ENCODE data around the gene MACROD2.

MACROD2 gene

GRCh38 chr20:15047042-15047441, 1051.7 kb downstream of the MACROD2 start:
- Histone ChIP-seq H3K36me3 (ENCODE audit: control insufficient read depth in 2 of 2, insufficient read depth in 2 of 2, low read length in 2 of 2) (no peaks in the 10 kb centered on the region), H3K4me1 (ENCODE audit: control insufficient read depth, insufficient read depth, low read length) (no peaks in the 10 kb centered on the region), H3K9ac (ENCODE audit: low read length in 2 of 2) (no peak overlapping the region), H3K4me3 (ENCODE audit: low read length in 2 of 2) (no peak overlapping the region), H3K27me3 (ENCODE audit: control insufficient read depth in 1 of 2, insufficient read depth in 2 of 2, low read length in 2 of 2) (no peaks in the 10 kb centered on the region), H3K27ac (ENCODE audit: low read length) (no peak overlapping the region), H3K9me3 (ENCODE audit: control insufficient read depth in 2 of 2, low read length in 2 of 2) (no peaks in the 10 kb centered on the region)

- no peaks in the 10 kb centered on the region for H3K4me1 ChIP-seq (ENCODE audit: control insufficient read depth, insufficient read depth, low read length)
- no peaks in the 10 kb centered on the region for H3K27me3 ChIP-seq (ENCODE audit: control insufficient read depth in 1 of 2, insufficient read depth in 2 of 2, low read length in 2 of 2)
- H3K27ac ChIP-seq (ENCODE audit: low read length) = no peak overlapping the region
- H3K9me3 ChIP-seq (ENCODE audit: control insufficient read depth in 2 of 2, low read length in 2 of 2) = no peaks in the 10 kb centered on the region
- H3K36me3 ChIP-seq (ENCODE audit: control insufficient read depth in 2 of 2, insufficient read depth in 2 of 2, low read length in 2 of 2) = no peaks in the 10 kb centered on the region
- no peak overlapping the region for H3K9ac ChIP-seq (ENCODE audit: low read length in 2 of 2)
- H3K4me3 ChIP-seq (ENCODE audit: low read length in 2 of 2) = no peak overlapping the region
Observed at GRCh38 chr20:15047601-15048000, 1052.3 kb downstream of the MACROD2 start.

GRCh38 chr20:15056246-15056645, 1060.9 kb downstream of the MACROD2 start:
- Histone ChIP-seq H3K4me3 (ENCODE audit: low read length in 2 of 2) (no peak overlapping the region), H3K9ac (ENCODE audit: low read length in 2 of 2) (no peak overlapping the region), H3K27me3 (ENCODE audit: control insufficient read depth in 1 of 2, insufficient read depth in 2 of 2, low read length in 2 of 2) (no peaks in the 10 kb centered on the region), H3K36me3 (ENCODE audit: control insufficient read depth in 2 of 2, insufficient read depth in 2 of 2, low read length in 2 of 2) (no peaks in the 10 kb centered on the region), H3K9me3 (ENCODE audit: control insufficient read depth in 2 of 2, low read length in 2 of 2) (no peaks in the 10 kb centered on the region), H3K4me1 (ENCODE audit: control insufficient read depth, insufficient read depth, low read length) (no peaks in the 10 kb centered on the region), H3K27ac (ENCODE audit: low read length) (no peak overlapping the region)

- no peaks in the 10 kb centered on the region for H3K9me3 ChIP-seq (ENCODE audit: control insufficient read depth in 2 of 2, low read length in 2 of 2)
- no peak overlapping the region for H3K9ac ChIP-seq (ENCODE audit: low read length in 2 of 2)
- no peaks in the 10 kb centered on the region for H3K36me3 ChIP-seq (ENCODE audit: control insufficient read depth in 2 of 2, insufficient read depth in 2 of 2, low read length in 2 of 2)
- H3K4me1 ChIP-seq (ENCODE audit: control insufficient read depth, insufficient read depth, low read length) = no peaks in the 10 kb centered on the region
- H3K4me3 ChIP-seq (ENCODE audit: low read length in 2 of 2) = no peak overlapping the region
- no peaks in the 10 kb centered on the region for H3K27me3 ChIP-seq (ENCODE audit: control insufficient read depth in 1 of 2, insufficient read depth in 2 of 2, low read length in 2 of 2)
- no peak overlapping the region for H3K27ac ChIP-seq (ENCODE audit: low read length)
Observed at GRCh38 chr20:15058841-15059240, 1063.5 kb downstream of the MACROD2 start.

GRCh38 chr20:15059438-15059837, 1064.1 kb downstream of the MACROD2 start:
- no peak overlapping the region for H3K4me3 ChIP-seq (ENCODE audit: low read length in 2 of 2)
- no peaks in the 10 kb centered on the region for H3K36me3 ChIP-seq (ENCODE audit: control insufficient read depth in 2 of 2, insufficient read depth in 2 of 2, low read length in 2 of 2)
- no peaks in the 10 kb centered on the region for H3K9me3 ChIP-seq (ENCODE audit: control insufficient read depth in 2 of 2, low read length in 2 of 2)
- H3K4me1 ChIP-seq (ENCODE audit: control insufficient read depth, insufficient read depth, low read length) = no peaks in the 10 kb centered on the region
- no peak overlapping the region for H3K27ac ChIP-seq (ENCODE audit: low read length)
- no peak overlapping the region for H3K9ac ChIP-seq (ENCODE audit: low read length in 2 of 2)
- no peaks in the 10 kb centered on the region for H3K27me3 ChIP-seq (ENCODE audit: control insufficient read depth in 1 of 2, insufficient read depth in 2 of 2, low read length in 2 of 2)

GRCh38 chr20:15060265-15061060, 1065.1 kb downstream of the MACROD2 start:
- no peaks in the 10 kb centered on the region for H3K27me3 ChIP-seq (ENCODE audit: control insufficient read depth in 1 of 2, insufficient read depth in 2 of 2, low read length in 2 of 2)
- H3K4me1 ChIP-seq (ENCODE audit: control insufficient read depth, insufficient read depth, low read length) = no peaks in the 10 kb centered on the region
- H3K4me3 ChIP-seq (ENCODE audit: low read length in 2 of 2) = no peak overlapping the region
- no peak overlapping the region for H3K27ac ChIP-seq (ENCODE audit: low read length)
- no peak overlapping the region for H3K9ac ChIP-seq (ENCODE audit: low read length in 2 of 2)
- no peaks in the 10 kb centered on the region for H3K9me3 ChIP-seq (ENCODE audit: control insufficient read depth in 2 of 2, low read length in 2 of 2)
- no peaks in the 10 kb centered on the region for H3K36me3 ChIP-seq (ENCODE audit: control insufficient read depth in 2 of 2, insufficient read depth in 2 of 2, low read length in 2 of 2)

GRCh38 chr20:15061061-15061430, 1065.7 kb downstream of the MACROD2 start:
- Histone ChIP-seq H3K4me3 (ENCODE audit: low read length in 2 of 2) (no peak overlapping the region), H3K9me3 (ENCODE audit: control insufficient read depth in 2 of 2, low read length in 2 of 2) (no peaks in the 10 kb centered on the region), H3K27ac (ENCODE audit: low read length) (no peak overlapping the region), H3K4me1 (ENCODE audit: control insufficient read depth, insufficient read depth, low read length) (no peaks in the 10 kb centered on the region), H3K9ac (ENCODE audit: low read length in 2 of 2) (no peak overlapping the region), H3K36me3 (ENCODE audit: control insufficient read depth in 2 of 2, insufficient read depth in 2 of 2, low read length in 2 of 2) (no peaks in the 10 kb centered on the region), H3K27me3 (ENCODE audit: control insufficient read depth in 1 of 2, insufficient read depth in 2 of 2, low read length in 2 of 2) (no peaks in the 10 kb centered on the region)

GRCh38 chr20:15061955-15062354, 1066.6 kb downstream of the MACROD2 start:
- Histone ChIP-seq H3K9me3 (ENCODE audit: control insufficient read depth in 2 of 2, low read length in 2 of 2) (no peaks in the 10 kb centered on the region), H3K4me3 (ENCODE audit: low read length in 2 of 2) (no peak overlapping the region), H3K36me3 (ENCODE audit: control insufficient read depth in 2 of 2, insufficient read depth in 2 of 2, low read length in 2 of 2) (no peaks in the 10 kb centered on the region), H3K9ac (ENCODE audit: low read length in 2 of 2) (no peak overlapping the region), H3K27ac (ENCODE audit: low read length) (no peak overlapping the region), H3K4me1 (ENCODE audit: control insufficient read depth, insufficient read depth, low read length) (no peaks in the 10 kb centered on the region), H3K27me3 (ENCODE audit: control insufficient read depth in 1 of 2, insufficient read depth in 2 of 2, low read length in 2 of 2) (no peaks in the 10 kb centered on the region)

- Histone ChIP-seq H3K9ac (ENCODE audit: low read length in 2 of 2) (no peak overlapping the region), H3K4me3 (ENCODE audit: low read length in 2 of 2) (no peak overlapping the region), H3K4me1 (ENCODE audit: control insufficient read depth, insufficient read depth, low read length) (no peaks in the 10 kb centered on the region), H3K27ac (ENCODE audit: low read length) (no peak overlapping the region), H3K27me3 (ENCODE audit: control insufficient read depth in 1 of 2, insufficient read depth in 2 of 2, low read length in 2 of 2) (no peaks in the 10 kb centered on the region), H3K9me3 (ENCODE audit: control insufficient read depth in 2 of 2, low read length in 2 of 2) (no peaks in the 10 kb centered on the region), H3K36me3 (ENCODE audit: control insufficient read depth in 2 of 2, insufficient read depth in 2 of 2, low read length in 2 of 2) (no peaks in the 10 kb centered on the region)
Observed at GRCh38 chr20:15063081-15063480, 1067.8 kb downstream of the MACROD2 start.

GRCh38 chr20:15064741-15065140, 1069.4 kb downstream of the MACROD2 start:
- no peaks in the 10 kb centered on the region for H3K9me3 ChIP-seq (ENCODE audit: control insufficient read depth in 2 of 2, low read length in 2 of 2)
- H3K4me3 ChIP-seq (ENCODE audit: low read length in 2 of 2) = no peak overlapping the region
- H3K27ac ChIP-seq (ENCODE audit: low read length) = no peak overlapping the region
- no peaks in the 10 kb centered on the region for H3K27me3 ChIP-seq (ENCODE audit: control insufficient read depth in 1 of 2, insufficient read depth in 2 of 2, low read length in 2 of 2)
- no peaks in the 10 kb centered on the region for H3K4me1 ChIP-seq (ENCODE audit: control insufficient read depth, insufficient read depth, low read length)
- no peak overlapping the region for H3K9ac ChIP-seq (ENCODE audit: low read length in 2 of 2)
- H3K36me3 ChIP-seq (ENCODE audit: control insufficient read depth in 2 of 2, insufficient read depth in 2 of 2, low read length in 2 of 2) = no peaks in the 10 kb centered on the region

GRCh38 chr20:15065794-15066193, 1070.5 kb downstream of the MACROD2 start:
- no peak overlapping the region for H3K9ac ChIP-seq (ENCODE audit: low read length in 2 of 2)
- H3K36me3 ChIP-seq (ENCODE audit: control insufficient read depth in 2 of 2, insufficient read depth in 2 of 2, low read length in 2 of 2) = no peaks in the 10 kb centered on the region

More at GRCh38 chr20:15065794-15066193, 1070.5 kb downstream of the MACROD2 start:
- Histone ChIP-seq H3K27ac (ENCODE audit: low read length) (no peak overlapping the region), H3K9me3 (ENCODE audit: control insufficient read depth in 2 of 2, low read length in 2 of 2) (no peaks in the 10 kb centered on the region), H3K4me1 (ENCODE audit: control insufficient read depth, insufficient read depth, low read length) (no peaks in the 10 kb centered on the region), H3K4me3 (ENCODE audit: low read length in 2 of 2) (no peak overlapping the region), H3K27me3 (ENCODE audit: control insufficient read depth in 1 of 2, insufficient read depth in 2 of 2, low read length in 2 of 2) (no peaks in the 10 kb centered on the region)
